SU-DHL-6 (cell line): ENCODE measurements around the gene CACNB1.

Source experiments
- H2AFZ ChIP-seq: fragments of 200-600 bp; sonication (generic); 2 replicates; pipeline ENCODE4 v1.6.1; 2014; ENCODE audit warnings: low read depth, mild to moderate bottlenecking, moderate library complexity, mixed read lengths, antibody characterized with exemption, low read length; ENCODE audit not compliant: severe bottlenecking
- H3F3A ChIP-seq: fragments of 200-600 bp; shearing (Covaris generic); 2 replicates; pipeline ENCODE4 v1.6.0; 2016; ENCODE audit warnings: antibody characterized with exemption, mild to moderate bottlenecking; ENCODE audit not compliant: insufficient read depth
- H3K27ac ChIP-seq: fragments of 200-600 bp; sonication (generic); 2 replicates; pipeline ENCODE4 v1.5.1; 2016; ENCODE audit warnings: low read depth, mild to moderate bottlenecking, low read length, moderate library complexity, mixed read lengths
- H3K27me3 ChIP-seq: fragments of 200-600 bp; sonication (generic), shearing (Covaris generic); 2 replicates; pipeline ENCODE4 v1.6.0; 2014; ENCODE audit warnings: mild to moderate bottlenecking, low read length
- H3K36me3 ChIP-seq: fragments of 200-600 bp; sonication (generic); 2 replicates; pipeline ENCODE4 v1.6.1; 2014; ENCODE audit warnings: mild to moderate bottlenecking, low read length, mixed read lengths
- H3K4me2 ChIP-seq: fragments of 300-600, 200-600 bp; shearing (Covaris generic), sonication (generic); 2 replicates; pipeline ENCODE4 v1.6.0; 2014; ENCODE audit warnings: low read length, low read depth, mild to moderate bottlenecking; ENCODE audit not compliant: poor library complexity, severe bottlenecking
- H3K4me3 ChIP-seq: fragments of 200-600 bp; sonication (generic); 2 replicates; pipeline ENCODE4 v1.5.1; 2014; ENCODE audit warnings: antibody characterized with exemption, low read length, mild to moderate bottlenecking, mixed read lengths; ENCODE audit not compliant: insufficient read depth, poor library complexity, severe bottlenecking
- H3K79me2 ChIP-seq: fragments of 200-600 bp; sonication (generic); 2 replicates; pipeline ENCODE4 v1.6.1; 2014; ENCODE audit warnings: mild to moderate bottlenecking, low read length, moderate library complexity; ENCODE audit not compliant: insufficient read depth
- H3K9ac ChIP-seq: fragments of 200-600 bp; sonication (generic); 2 replicates; pipeline ENCODE4 v1.7.0; 2014; ENCODE audit warnings: mild to moderate bottlenecking, low read length
- H3K9me2 ChIP-seq: fragments of 200-600 bp; sonication (generic); replicated peaks from 2 replicates; pipeline ENCODE4 v1.6.1; 2014; ENCODE audit warnings: low read length; ENCODE audit not compliant: insufficient read depth
- H3K9me3 ChIP-seq: fragments of 200-600 bp; sonication (generic); 2 replicates; pipeline ENCODE4 v1.6.1; 2014; ENCODE audit warnings: low read length, mixed read lengths; ENCODE audit not compliant: insufficient read depth
- H4K20me1 ChIP-seq: fragments of 200-600 bp; sonication (generic); 2 replicates; pipeline ENCODE4 v1.6.1; 2014; ENCODE audit warnings: low read depth, mild to moderate bottlenecking, antibody characterized with exemption, low read length, moderate library complexity, mixed read lengths
- CTCF ChIP-seq: fragments of 200-600 bp; sonication (generic); IDR thresholded peaks from one replicate; pipeline ENCODE4 v1.5.1; 2017; ENCODE audit warnings: antibody characterized with exemption, mild to moderate bottlenecking, low read length, moderate library complexity; ENCODE audit not compliant: insufficient read depth, poor library complexity, severe bottlenecking
- EZH2phosphoT487 ChIP-seq: fragments of 200-600 bp; sonication (generic), shearing (Covaris generic); conservative IDR thresholded peaks from 2 replicates; pipeline ENCODE4 v1.6.1; 2018; ENCODE audit warnings: mild to moderate bottlenecking, antibody characterized with exemption, low read length, moderate library complexity, mixed read lengths

CACNB1 gene

GRCh38 chr17:39173526-39174274 lies 23.8 kb downstream of the CACNB1 start:
- Histone ChIP-seq H4K20me1 (no peaks in the 10 kb centered on the region), H3K27ac (no peak overlapping the region), H3K9me3 (no peaks in the 10 kb centered on the region), H3K27me3 (no peaks in the 10 kb centered on the region), H3K79me2 (no peaks in the 10 kb centered on the region), H3K4me2 (no peak overlapping the region), H3K9me2 (no peaks in the 10 kb centered on the region), H3K4me3 (no peak overlapping the region), H3K9ac (no peak overlapping the region), H2AFZ (no peak overlapping the region), H3F3A (no peaks in the 10 kb centered on the region), H3K36me3 (no peaks in the 10 kb centered on the region)
- TF ChIP-seq EZH2phosphoT487, result no peak
- no peak for TF ChIP-seq CTCF

- no peak overlapping the region for H3K4me2 ChIP-seq
- H3K36me3 ChIP-seq, result no peaks in the 10 kb centered on the region
- no peaks in the 10 kb centered on the region for H3K9me2 ChIP-seq
- no peak overlapping the region for H2AFZ ChIP-seq
- no peaks in the 10 kb centered on the region for H3K9me3 ChIP-seq
- H4K20me1 ChIP-seq, result no peaks in the 10 kb centered on the region
- no peaks in the 10 kb centered on the region for H3F3A ChIP-seq
- no peaks in the 10 kb centered on the region for H3K79me2 ChIP-seq
- H3K9ac ChIP-seq, result no peak overlapping the region
- no peaks in the 10 kb centered on the region for H3K27me3 ChIP-seq
- no peak overlapping the region for H3K27ac ChIP-seq
- no peak overlapping the region for H3K4me3 ChIP-seq
- TF ChIP-seq CTCF (no peak), EZH2phosphoT487 (no peak)
Measured at GRCh38 chr17:39173080-39173479, 24.4 kb downstream of the CACNB1 start.

- H3K27ac ChIP-seq, result no peak overlapping the region
- TF ChIP-seq CTCF (no peak), EZH2phosphoT487 (no peak)
Measured at GRCh38 chr17:39171933-39172332, 25.5 kb downstream of the CACNB1 start.

More at GRCh38 chr17:39171933-39172332, 25.5 kb downstream of the CACNB1 start:
- Histone ChIP-seq H3K9ac (no peak overlapping the region), H4K20me1 (no peaks in the 10 kb centered on the region), H3F3A (no peaks in the 10 kb centered on the region), H3K79me2 (no peaks in the 10 kb centered on the region), H3K9me3 (no peaks in the 10 kb centered on the region), H2AFZ (no peak overlapping the region), H3K4me3 (no peak overlapping the region), H3K27me3 (no peaks in the 10 kb centered on the region), H3K4me2 (no peak overlapping the region), H3K9me2 (no peaks in the 10 kb centered on the region), H3K36me3 (no peaks in the 10 kb centered on the region)
